ENCODE data around the gene DCDC2C.

- TF ChIP-seq ZNF133 (tag by site-specific recombination; IDR thresholded peaks at IDR 0.05) (no peak), ZFP37 (tag by site-specific recombination; IDR thresholded peaks at IDR 0.05) (no peak), CTCF (tag by site-specific recombination; IDR thresholded peaks at IDR 0.05) (no peak), ZBTB7A (tag by site-specific recombination; IDR thresholded peaks at IDR 0.05; ENCODE audit: low read depth) (no peak), ZNF416 (tag by site-specific recombination; IDR thresholded peaks at IDR 0.05) (no peak), GLI2 (tag by site-specific recombination; IDR thresholded peaks at IDR 0.05; ENCODE audit: borderline replicate concordance, low read depth) (no peak), REPIN1 (tag by site-specific recombination; IDR thresholded peaks at IDR 0.05; ENCODE audit: low read depth) (no peak), PRDM10 (tag by site-specific recombination; IDR thresholded peaks at IDR 0.05) (no peak), MYNN (tag by site-specific recombination; IDR thresholded peaks at IDR 0.05; ENCODE audit: borderline replicate concordance) (no peak), ZFP69B (tag by site-specific recombination; IDR thresholded peaks at IDR 0.05) (no peak), ZNF362 (tag by site-specific recombination; IDR thresholded peaks at IDR 0.05) (no peak), ZNF701 (tag by site-specific recombination; IDR thresholded peaks at IDR 0.05) (no peak)
- TF ChIP-seq, protein P1, sequence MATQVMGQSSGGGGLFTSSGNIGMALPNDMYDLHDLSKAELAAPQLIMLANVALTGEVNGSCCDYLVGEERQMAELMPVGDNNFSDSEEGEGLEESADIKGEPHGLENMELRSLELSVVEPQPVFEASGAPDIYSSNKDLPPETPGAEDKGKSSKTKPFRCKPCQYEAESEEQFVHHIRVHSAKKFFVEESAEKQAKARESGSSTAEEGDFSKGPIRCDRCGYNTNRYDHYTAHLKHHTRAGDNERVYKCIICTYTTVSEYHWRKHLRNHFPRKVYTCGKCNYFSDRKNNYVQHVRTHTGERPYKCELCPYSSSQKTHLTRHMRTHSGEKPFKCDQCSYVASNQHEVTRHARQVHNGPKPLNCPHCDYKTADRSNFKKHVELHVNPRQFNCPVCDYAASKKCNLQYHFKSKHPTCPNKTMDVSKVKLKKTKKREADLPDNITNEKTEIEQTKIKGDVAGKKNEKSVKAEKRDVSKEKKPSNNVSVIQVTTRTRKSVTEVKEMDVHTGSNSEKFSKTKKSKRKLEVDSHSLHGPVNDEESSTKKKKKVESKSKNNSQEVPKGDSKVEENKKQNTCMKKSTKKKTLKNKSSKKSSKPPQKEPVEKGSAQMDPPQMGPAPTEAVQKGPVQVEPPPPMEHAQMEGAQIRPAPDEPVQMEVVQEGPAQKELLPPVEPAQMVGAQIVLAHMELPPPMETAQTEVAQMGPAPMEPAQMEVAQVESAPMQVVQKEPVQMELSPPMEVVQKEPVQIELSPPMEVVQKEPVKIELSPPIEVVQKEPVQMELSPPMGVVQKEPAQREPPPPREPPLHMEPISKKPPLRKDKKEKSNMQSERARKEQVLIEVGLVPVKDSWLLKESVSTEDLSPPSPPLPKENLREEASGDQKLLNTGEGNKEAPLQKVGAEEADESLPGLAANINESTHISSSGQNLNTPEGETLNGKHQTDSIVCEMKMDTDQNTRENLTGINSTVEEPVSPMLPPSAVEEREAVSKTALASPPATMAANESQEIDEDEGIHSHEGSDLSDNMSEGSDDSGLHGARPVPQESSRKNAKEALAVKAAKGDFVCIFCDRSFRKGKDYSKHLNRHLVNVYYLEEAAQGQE (tag by site-specific recombination; IDR thresholded peaks at IDR 0.05), result no peak
Observed at GRCh38 chr2:3787768-3788167, 84.4 kb downstream of the DCDC2C start.

Measured in HEK293 (cell line).